GM06990 (cell line): Measurements from ENCODE around the gene PDE6B.

Source experiments
- DNase-seq: peaks from one replicate; pipeline ENCODE4 v3.0.0-alpha.2; 2011; ENCODE audit not compliant: insufficient read length; ENCODE audit errors: extremely low read depth
- H3K27me3 ChIP-seq: replicated peaks from 2 replicates; pipeline ENCODE4 v1.6.0; 2011; ENCODE audit warnings: low read length; ENCODE audit not compliant: control insufficient read depth, insufficient read depth
- H3K36me3 ChIP-seq: 2 replicates; pipeline ENCODE4 v1.5.1; 2011; ENCODE audit warnings: low read length; ENCODE audit not compliant: control insufficient read depth, insufficient read depth
- H3K4me3 ChIP-seq: replicated peaks from 2 replicates; pipeline ENCODE4 v1.5.1; 2011; ENCODE audit warnings: low read depth, mild to moderate bottlenecking, control low read depth, low read length
- CTCF ChIP-seq: IDR thresholded peaks from 2 replicates; pipeline ENCODE4 v1.5.1; 2011; ENCODE audit warnings: low read length, control low read depth, mild to moderate bottlenecking, inconsistent platforms; ENCODE audit not compliant: insufficient read depth, poor library complexity, severe bottlenecking

The PDE6B gene

GRCh38 chr4:579543-580175 is 45.7 kb upstream of the PDE6B start:
- Histone ChIP-seq H3K27me3 (no peaks in the 10 kb centered on the region), H3K4me3 (no peak overlapping the region), H3K36me3 (no peaks in the 10 kb centered on the region)
- TF ChIP-seq CTCF, result no peak
- no peak for DNase-seq

- H3K27me3 ChIP-seq, result no peaks in the 10 kb centered on the region
- no peak for DNase-seq
- H3K36me3 ChIP-seq, result no peaks in the 10 kb centered on the region
- H3K4me3 ChIP-seq, result no peak overlapping the region
- no peak for TF ChIP-seq CTCF
Observed at GRCh38 chr4:581181-581580, 44.2 kb upstream of the PDE6B start.

DNA sequence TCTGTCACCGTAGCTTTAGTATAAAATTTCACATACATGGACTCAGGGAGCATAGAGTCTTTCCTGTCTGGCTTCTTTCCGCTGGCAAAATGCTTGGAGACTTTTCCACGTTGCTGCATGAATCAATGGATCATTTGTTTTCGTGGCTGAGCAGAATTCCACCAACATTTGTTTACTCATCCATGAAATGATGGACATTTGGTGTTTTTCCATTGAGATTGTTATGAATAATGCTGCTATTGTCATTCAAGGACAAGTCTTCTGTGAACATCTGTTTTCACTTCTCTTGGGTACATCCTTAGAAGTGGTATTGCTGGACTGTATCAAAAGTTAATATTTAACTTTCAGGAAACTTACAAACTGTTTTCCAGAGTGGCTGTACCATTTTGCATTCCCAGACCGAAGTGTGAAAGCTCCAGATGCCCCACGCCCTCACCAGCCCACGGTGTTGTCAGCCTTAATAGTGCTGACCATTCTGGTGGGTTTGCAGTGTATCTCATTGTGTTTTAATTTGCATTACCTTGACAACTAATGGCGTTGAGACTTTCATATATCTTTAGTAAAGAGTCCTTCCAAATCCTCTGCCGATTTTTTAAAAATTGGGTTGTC is 43.5 kb upstream of the PDE6B start:
- DNase-seq, result no peak

GRCh38 chr4:583820-584219 is 41.6 kb upstream of the PDE6B start:
- Histone ChIP-seq H3K36me3 (no peaks in the 10 kb centered on the region), H3K4me3 (no peak overlapping the region), H3K27me3 (no peaks in the 10 kb centered on the region)
- no peak for TF ChIP-seq CTCF
- no peak for DNase-seq

More for the DNA sequence above, 43.5 kb upstream of the PDE6B start:
- TF ChIP-seq CTCF, result no peak
- Histone ChIP-seq H3K4me3 (no peak overlapping the region), H3K36me3 (no peaks in the 10 kb centered on the region), H3K27me3 (no peaks in the 10 kb centered on the region)

GRCh38 chr4:587671-588350 is 37.6 kb upstream of the PDE6B start:
- no peak overlapping the region for H3K4me3 ChIP-seq
- no peak for DNase-seq
- TF ChIP-seq CTCF, result no peak
- H3K36me3 ChIP-seq, result no peaks in the 10 kb centered on the region
- H3K27me3 ChIP-seq, result no peaks in the 10 kb centered on the region
